SKM-1 treated with dmso at 0.1 percent for 144 hours (cell line): Measurements from ENCODE around the gene ATP8B4.
"Not testable (repeated sequence)": the region's sequence is repeated elsewhere in the genome, so short reads cannot be mapped to it uniquely, and the experiment has no call there.

Experiments
- DNase-seq: peaks from one replicate; lab custom pipeline; 2025; ENCODE audit not compliant: unreplicated experiment; lab: John Stamatoyannopoulos, UW

Gene ATP8B4

GRCh38 chr15:50109076-50109987 is 9.7 kb downstream of the ATP8B4 start:
- peak; percentile 20 for DNase-seq

GRCh38 chr15:50108461-50108860 is 10.6 kb downstream of the ATP8B4 start:
- DNase-seq: no peak

GRCh38 chr15:50107591-50108408 is 11.2 kb downstream of the ATP8B4 start:
- DNase-seq: peak; percentile 99

- DNase-seq: no peak
Measured at GRCh38 chr15:50107157-50107556, 11.9 kb downstream of the ATP8B4 start.

GRCh38 chr15:50106457-50106856 is 12.6 kb downstream of the ATP8B4 start:
- no peak for DNase-seq

- no peak for DNase-seq
Measured at GRCh38 chr15:50100486-50100885, 18.5 kb downstream of the ATP8B4 start.

GRCh38 chr15:50098545-50098944 is 20.5 kb downstream of the ATP8B4 start:
- no peak for DNase-seq

GRCh38 chr15:50095938-50096821 is 22.9 kb downstream of the ATP8B4 start:
- no peak for DNase-seq

- DNase-seq: not testable (repeated sequence)
Measured at GRCh38 chr15:50089386-50089785, 29.6 kb downstream of the ATP8B4 start.

- no peak for DNase-seq
Measured at GRCh38 chr15:50084932-50085331, 34.1 kb downstream of the ATP8B4 start.

- DNase-seq: no peak
Measured at GRCh38 chr15:50083424-50084025, 35.5 kb downstream of the ATP8B4 start.

- no peak for DNase-seq
Measured at GRCh38 chr15:50082066-50082465, 37.0 kb downstream of the ATP8B4 start.

- no peak for DNase-seq
Measured at GRCh38 chr15:50077651-50078050, 41.4 kb downstream of the ATP8B4 start.

GRCh38 chr15:50077176-50077575 is 41.9 kb downstream of the ATP8B4 start:
- DNase-seq: no peak

GRCh38 chr15:50075319-50075718 is 43.7 kb downstream of the ATP8B4 start:
- DNase-seq: no peak

GRCh38 chr15:50071551-50072258 is 47.3 kb downstream of the ATP8B4 start:
- DNase-seq: no peak

GRCh38 chr15:50068016-50068415 is 51.0 kb downstream of the ATP8B4 start:
- no peak for DNase-seq

GRCh38 chr15:50067254-50067653 is 51.8 kb downstream of the ATP8B4 start:
- no peak for DNase-seq

- no peak for DNase-seq
Measured at GRCh38 chr15:50066666-50067065, 52.4 kb downstream of the ATP8B4 start.

- peak; percentile 51 for DNase-seq
Measured at GRCh38 chr15:50066202-50066601, 52.8 kb downstream of the ATP8B4 start.
